Gastrocnemius medialis (tissue), 4 donors: ENCODE data around the gene SETD3.

Experiments
- POLR2A ChIP-seq, 2 donors: fragments of 450-650 bp; IDR thresholded peaks; one replicate each; pipeline ENCODE4 v1.6.1; 2017; ENCODE audit warnings: antibody characterized with exemption in 2 of 2, mild to moderate bottlenecking in 2 of 2, moderate library complexity in 2 of 2
- TF ChIP-seq, protein P1 (sequence below), 5 experiments: fragments of 450-650 bp in 3 of 5; fragments of 200-600 bp in 2 of 5; sonication (generic) in 2 of 5; IDR thresholded peaks in 4 of 5; conservative IDR thresholded peaks in 1 of 5; 1 replicate in 4 of 5; 2 replicates in 1 of 5; pipeline ENCODE4 v1.5.1; 2016 to 2019; ENCODE audit warnings: antibody characterized with exemption in 5 of 5, mild to moderate bottlenecking in 3 of 5, moderate library complexity in 3 of 5

DNA sequence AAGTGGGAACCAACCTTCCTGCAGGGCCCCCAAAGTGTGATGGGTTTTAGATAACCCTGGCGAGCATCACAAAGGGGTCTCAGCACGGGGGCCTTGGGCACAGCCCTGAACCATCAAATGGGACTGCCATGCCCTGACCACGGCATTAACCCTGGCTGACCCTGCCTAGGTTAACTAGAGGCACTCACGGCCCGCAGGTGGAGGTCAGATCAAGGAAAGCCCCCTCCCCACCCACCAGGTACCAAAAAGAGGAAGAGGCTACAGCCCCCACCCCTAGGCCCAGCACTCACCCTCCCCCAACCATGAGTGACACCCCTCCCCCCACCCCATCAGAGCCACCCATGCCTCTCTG is 43.0 kb upstream of the SETD3 start:
- TF ChIP-seq, protein P1, sequence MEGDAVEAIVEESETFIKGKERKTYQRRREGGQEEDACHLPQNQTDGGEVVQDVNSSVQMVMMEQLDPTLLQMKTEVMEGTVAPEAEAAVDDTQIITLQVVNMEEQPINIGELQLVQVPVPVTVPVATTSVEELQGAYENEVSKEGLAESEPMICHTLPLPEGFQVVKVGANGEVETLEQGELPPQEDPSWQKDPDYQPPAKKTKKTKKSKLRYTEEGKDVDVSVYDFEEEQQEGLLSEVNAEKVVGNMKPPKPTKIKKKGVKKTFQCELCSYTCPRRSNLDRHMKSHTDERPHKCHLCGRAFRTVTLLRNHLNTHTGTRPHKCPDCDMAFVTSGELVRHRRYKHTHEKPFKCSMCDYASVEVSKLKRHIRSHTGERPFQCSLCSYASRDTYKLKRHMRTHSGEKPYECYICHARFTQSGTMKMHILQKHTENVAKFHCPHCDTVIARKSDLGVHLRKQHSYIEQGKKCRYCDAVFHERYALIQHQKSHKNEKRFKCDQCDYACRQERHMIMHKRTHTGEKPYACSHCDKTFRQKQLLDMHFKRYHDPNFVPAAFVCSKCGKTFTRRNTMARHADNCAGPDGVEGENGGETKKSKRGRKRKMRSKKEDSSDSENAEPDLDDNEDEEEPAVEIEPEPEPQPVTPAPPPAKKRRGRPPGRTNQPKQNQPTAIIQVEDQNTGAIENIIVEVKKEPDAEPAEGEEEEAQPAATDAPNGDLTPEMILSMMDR (IDR thresholded peaks at IDR 0.05 in 4 of 5, conservative IDR thresholded peaks at IDR 0.05 in 1 of 5), result no peak
- no peak for TF ChIP-seq POLR2A (IDR thresholded peaks at IDR 0.05)
